Measurements from ENCODE around the gene P2RY11. TPM values are rescaled to one million over a fixed set of nuclear protein-coding genes. Genes with fewer than 3 reads are reported as not detected.

Gene P2RY11
- total and polyA plus RNA-seq, 12 donors, result 0.77 to 21.5 (median 6.5) TPM

DNA sequence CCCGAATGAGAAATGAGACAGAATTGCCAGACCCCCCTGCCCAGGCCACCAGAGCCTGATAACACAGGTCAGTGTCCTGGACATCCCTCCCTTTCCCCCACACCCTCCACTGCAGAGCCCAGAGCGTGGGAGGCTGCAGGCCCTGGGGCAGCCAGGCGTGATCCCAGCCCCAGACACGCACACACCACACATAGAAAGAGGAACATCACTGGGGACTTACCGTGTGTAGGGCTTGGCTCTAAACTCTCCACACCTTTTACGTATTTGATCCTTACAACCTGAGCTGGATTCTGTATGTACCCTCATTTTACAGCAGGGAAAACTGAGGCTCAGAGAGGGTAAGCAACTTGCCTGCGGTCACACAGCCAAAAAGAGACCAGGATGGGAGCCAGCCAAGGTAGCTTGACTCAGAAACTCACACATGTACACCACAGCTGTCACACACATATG lies 8.7 kb upstream of the P2RY11 start:
- H3K4me1 ChIP-seq (replicated peaks in 1 of 2), result peaks cover 8 to 15% of the 10 kb centered on the region in 2 donors
- H3K27me3 ChIP-seq, result no peaks in the 10 kb centered on the region
- TF ChIP-seq, protein P1, sequence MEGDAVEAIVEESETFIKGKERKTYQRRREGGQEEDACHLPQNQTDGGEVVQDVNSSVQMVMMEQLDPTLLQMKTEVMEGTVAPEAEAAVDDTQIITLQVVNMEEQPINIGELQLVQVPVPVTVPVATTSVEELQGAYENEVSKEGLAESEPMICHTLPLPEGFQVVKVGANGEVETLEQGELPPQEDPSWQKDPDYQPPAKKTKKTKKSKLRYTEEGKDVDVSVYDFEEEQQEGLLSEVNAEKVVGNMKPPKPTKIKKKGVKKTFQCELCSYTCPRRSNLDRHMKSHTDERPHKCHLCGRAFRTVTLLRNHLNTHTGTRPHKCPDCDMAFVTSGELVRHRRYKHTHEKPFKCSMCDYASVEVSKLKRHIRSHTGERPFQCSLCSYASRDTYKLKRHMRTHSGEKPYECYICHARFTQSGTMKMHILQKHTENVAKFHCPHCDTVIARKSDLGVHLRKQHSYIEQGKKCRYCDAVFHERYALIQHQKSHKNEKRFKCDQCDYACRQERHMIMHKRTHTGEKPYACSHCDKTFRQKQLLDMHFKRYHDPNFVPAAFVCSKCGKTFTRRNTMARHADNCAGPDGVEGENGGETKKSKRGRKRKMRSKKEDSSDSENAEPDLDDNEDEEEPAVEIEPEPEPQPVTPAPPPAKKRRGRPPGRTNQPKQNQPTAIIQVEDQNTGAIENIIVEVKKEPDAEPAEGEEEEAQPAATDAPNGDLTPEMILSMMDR (IDR thresholded peaks at IDR 0.05), result no peak
- no peak for TF ChIP-seq POLR2A (IDR thresholded peaks at IDR 0.05)
- WGBS, 4 donors, result 59 to 73% (median 65%) methylated on average over 3 to 7 of the region's 7 CpGs
- no peak overlapping the region for H3K27ac ChIP-seq
- intact Hi-C loops (cut with DNase I), result no loop called here
- no peaks in the 10 kb centered on the region for H3K9me3 ChIP-seq (replicated peaks in 1 of 3)
- DNase-seq, result no peak
- H3K36me3 ChIP-seq (replicated peaks in 1 of 2), result peaks cover 0 to 7% of the 10 kb centered on the region in 2 donors
- no peak overlapping the region for H3K4me3 ChIP-seq

DNA sequence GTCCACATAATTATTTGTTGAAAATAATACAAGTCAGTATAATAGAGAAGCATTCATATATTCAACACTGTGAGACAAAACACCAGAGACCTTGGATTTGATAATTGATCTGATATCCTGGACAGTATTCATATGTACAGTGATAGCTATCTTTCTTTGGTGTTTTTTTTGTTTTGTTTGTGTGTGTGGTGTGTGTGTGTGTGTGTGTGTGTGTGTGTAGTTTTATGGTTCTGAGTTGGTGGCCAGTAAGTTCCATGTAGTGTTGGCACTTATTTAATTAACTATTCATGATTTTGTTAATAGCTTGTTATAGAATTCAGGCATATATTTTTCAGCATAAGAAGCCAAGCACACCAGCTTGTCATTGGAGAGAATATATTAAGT lies 7.4 kb upstream of the P2RY11 start:
- Histone ChIP-seq H3K27me3 (no peaks in the 10 kb centered on the region), H3K4me1 (replicated peaks in 1 of 2) (peaks cover 8 to 15% of the 10 kb centered on the region in 2 donors), H3K4me3 (no peak overlapping the region), H3K9me3 (replicated peaks in 1 of 3) (no peaks in the 10 kb centered on the region), H3K27ac (no peak overlapping the region), H3K36me3 (replicated peaks in 1 of 2) (peaks cover 0 to 20% of the 10 kb centered on the region in 2 donors)
- intact Hi-C loops (cut with DNase I), result no loop called here
- no peak for TF ChIP-seq POLR2A (IDR thresholded peaks at IDR 0.05)
- TF ChIP-seq, protein P1 (IDR thresholded peaks at IDR 0.05), result no peak
- no peak for DNase-seq

DNA sequence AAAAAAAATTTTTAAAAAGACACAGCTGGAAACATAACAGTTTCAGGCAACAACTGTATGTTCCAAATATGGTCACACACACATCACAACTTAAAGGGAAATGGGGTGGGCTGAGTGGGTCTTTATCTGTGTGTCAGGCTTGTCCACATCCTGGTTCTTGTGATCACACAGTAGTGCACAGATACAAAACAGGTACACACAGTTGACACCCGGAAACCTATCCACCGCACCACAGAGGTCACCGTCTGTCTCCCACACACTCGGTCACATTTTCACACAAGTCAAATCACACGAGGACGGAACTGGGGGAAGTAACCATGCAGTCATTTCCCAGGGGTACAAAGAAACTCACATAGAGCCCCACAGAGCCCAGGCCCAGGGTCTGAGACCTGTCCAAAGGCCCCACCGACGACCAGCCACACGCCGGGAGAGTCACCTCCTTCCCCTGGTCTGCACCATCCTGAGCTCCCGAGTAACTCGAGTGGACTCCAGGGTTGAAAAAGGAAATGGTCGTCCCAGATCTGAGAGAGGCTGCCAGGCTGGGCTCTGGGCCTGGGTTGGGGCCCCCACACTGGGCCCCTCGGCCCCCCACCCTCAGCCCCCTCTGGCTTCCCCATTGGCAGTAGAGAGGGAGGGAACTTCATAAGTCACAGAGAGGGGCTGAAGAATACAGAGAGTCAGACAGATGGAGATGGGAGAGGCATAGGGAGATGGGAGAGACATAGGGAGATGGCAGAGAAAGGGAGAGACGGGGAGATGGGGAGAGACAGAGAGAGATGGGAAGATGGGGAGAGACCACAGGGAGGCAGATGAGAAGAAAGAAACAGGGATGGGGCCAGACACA lies 6.6 kb upstream of the P2RY11 start:
- peaks cover 0 to 27% of the 10 kb centered on the region in 2 donors for H3K36me3 ChIP-seq (replicated peaks in 1 of 2)
- intact Hi-C loops (cut with DNase I), result no loop called here
- WGBS, 4 donors, result 48 to 68% (median 58%) methylated on average over 8 to 15 of the region's 15 CpGs
- no peaks in the 10 kb centered on the region for H3K27me3 ChIP-seq
- no peaks in the 10 kb centered on the region for H3K9me3 ChIP-seq (replicated peaks in 1 of 3)
- H3K27ac ChIP-seq, result no peak overlapping the region
- H3K4me3 ChIP-seq, result no peak overlapping the region
- TF ChIP-seq POLR2A (IDR thresholded peaks at IDR 0.05), result no peak
- TF ChIP-seq, protein P1 (IDR thresholded peaks at IDR 0.05), result no peak
- DNase-seq, result peak in 1 of 7 donors; percentile 38
- H3K4me1 ChIP-seq (replicated peaks in 1 of 2), result peaks cover 8 to 15% of the 10 kb centered on the region in 2 donors

DNA sequence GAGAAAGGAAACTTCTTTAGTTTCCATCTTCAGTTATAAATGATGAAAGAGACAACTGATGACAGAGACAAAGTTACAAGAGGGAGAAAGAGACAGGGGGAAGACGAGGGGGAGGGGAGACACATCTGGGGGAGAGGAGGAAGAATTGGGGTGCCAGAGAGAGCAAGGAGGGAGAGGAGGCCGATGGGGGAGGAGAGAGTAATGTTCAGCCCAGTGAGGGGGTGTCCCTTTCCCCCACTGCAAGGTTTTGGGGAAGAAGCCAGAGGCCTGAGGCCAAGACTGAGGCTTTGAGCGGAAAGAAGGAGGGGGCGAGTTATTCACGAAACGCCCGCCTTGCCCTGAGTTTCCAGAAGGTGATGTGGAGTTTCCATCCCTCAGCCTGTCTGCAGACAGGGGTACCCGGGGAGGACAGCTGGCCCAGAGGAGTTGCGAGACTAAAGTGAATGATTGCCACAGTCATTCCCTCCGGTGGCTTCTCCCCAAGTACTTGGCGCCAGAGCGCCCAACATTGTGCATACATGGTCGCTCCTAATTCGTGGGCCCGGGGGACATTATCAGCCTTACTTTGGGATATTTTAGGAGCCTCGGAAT lies 5.9 kb upstream of the P2RY11 start:
- Histone ChIP-seq H3K27ac (peak overlapping the region in 1 of 5 donors; percentile 80), H3K4me3 (no peak overlapping the region), H3K4me1 (replicated peaks in 1 of 2) (peaks cover 8 to 15% of the 10 kb centered on the region in 2 donors), H3K36me3 (replicated peaks in 1 of 2) (peaks cover 0 to 35% of the 10 kb centered on the region in 2 donors), H3K9me3 (replicated peaks in 1 of 3) (no peaks in the 10 kb centered on the region), H3K27me3 (no peaks in the 10 kb centered on the region)
- 44 to 51% (median 47%) methylated on average over 9 to 16 of the region's 16 CpGs for WGBS, 4 donors
- peak in 1 of 7 donors; percentile 34 for DNase-seq
- intact Hi-C loops (cut with DNase I), result no loop called here
- TF ChIP-seq POLR2A (IDR thresholded peaks at IDR 0.05), result no peak
- TF ChIP-seq, protein P1 (IDR thresholded peaks at IDR 0.05), result no peak
